ENCODE measurements around the gene PARD3.

Gene PARD3

GRCh38 chr10:34323192-34323591 lies 491.9 kb downstream of the PARD3 start:
- DNase-seq, result no peak

- DNase-seq, result no peak
Observed at GRCh38 chr10:34320265-34320664, 494.8 kb downstream of the PARD3 start.

GRCh38 chr10:34319197-34319846 lies 495.8 kb downstream of the PARD3 start:
- no peak for DNase-seq

GRCh38 chr10:34316154-34316553 lies 498.9 kb downstream of the PARD3 start:
- DNase-seq, result no peak

GRCh38 chr10:34314457-34314856 lies 500.6 kb downstream of the PARD3 start:
- DNase-seq, result no peak

GRCh38 chr10:34313888-34314287 lies 501.2 kb downstream of the PARD3 start:
- no peak for DNase-seq

GRCh38 chr10:34313353-34313752 lies 501.7 kb downstream of the PARD3 start:
- no peak for DNase-seq

- no peak for DNase-seq
Observed at GRCh38 chr10:34311679-34312078, 503.4 kb downstream of the PARD3 start.

GRCh38 chr10:34310234-34310633 lies 504.9 kb downstream of the PARD3 start:
- no peak for DNase-seq

- DNase-seq, result no peak
Observed at GRCh38 chr10:34305189-34305588, 509.9 kb downstream of the PARD3 start.

- no peak for DNase-seq
Observed at GRCh38 chr10:34303022-34303421, 512.1 kb downstream of the PARD3 start.

GRCh38 chr10:34299105-34299611 lies 515.9 kb downstream of the PARD3 start:
- no peak for DNase-seq

GRCh38 chr10:34298346-34298818 lies 516.7 kb downstream of the PARD3 start:
- no peak for DNase-seq

- DNase-seq, result no peak
Observed at GRCh38 chr10:34297541-34298345, 517.4 kb downstream of the PARD3 start.

- no peak for DNase-seq
Observed at GRCh38 chr10:34295142-34295548, 520.0 kb downstream of the PARD3 start.

- no peak for DNase-seq
Observed at GRCh38 chr10:34294137-34294536, 521.0 kb downstream of the PARD3 start.

- DNase-seq, result no peak
Observed at GRCh38 chr10:34292675-34293074, 522.4 kb downstream of the PARD3 start.

- DNase-seq, result no peak
Observed at GRCh38 chr10:34292194-34292565, 522.9 kb downstream of the PARD3 start.

- DNase-seq, result no peak
Observed at GRCh38 chr10:34291466-34292193, 523.5 kb downstream of the PARD3 start.

GRCh38 chr10:34290412-34291081 lies 524.5 kb downstream of the PARD3 start:
- DNase-seq, result no peak

- no peak for DNase-seq
Observed at GRCh38 chr10:34288634-34289033, 526.5 kb downstream of the PARD3 start.

- DNase-seq, result no peak
Observed at GRCh38 chr10:34286136-34286739, 528.9 kb downstream of the PARD3 start.
